HG03159 (cell line): ENCODE data around the gene RIMBP3C.
A peak's percentile ranks its signal among the peaks of the same experiment; 100 is the strongest.
"Not testable (repeated sequence)": the region's sequence is repeated elsewhere in the genome, so short reads cannot be mapped to it uniquely, and the experiment has no call there.

Experiments
- ATAC-seq: cut with Tn5 transposase; IDR thresholded peaks from one replicate; pipeline ENCODE4 v1.9.1; 2021; ENCODE audit warnings: mild to moderate bottlenecking, moderate library complexity; ENCODE audit not compliant: unreplicated experiment

RIMBP3C gene, protein sequence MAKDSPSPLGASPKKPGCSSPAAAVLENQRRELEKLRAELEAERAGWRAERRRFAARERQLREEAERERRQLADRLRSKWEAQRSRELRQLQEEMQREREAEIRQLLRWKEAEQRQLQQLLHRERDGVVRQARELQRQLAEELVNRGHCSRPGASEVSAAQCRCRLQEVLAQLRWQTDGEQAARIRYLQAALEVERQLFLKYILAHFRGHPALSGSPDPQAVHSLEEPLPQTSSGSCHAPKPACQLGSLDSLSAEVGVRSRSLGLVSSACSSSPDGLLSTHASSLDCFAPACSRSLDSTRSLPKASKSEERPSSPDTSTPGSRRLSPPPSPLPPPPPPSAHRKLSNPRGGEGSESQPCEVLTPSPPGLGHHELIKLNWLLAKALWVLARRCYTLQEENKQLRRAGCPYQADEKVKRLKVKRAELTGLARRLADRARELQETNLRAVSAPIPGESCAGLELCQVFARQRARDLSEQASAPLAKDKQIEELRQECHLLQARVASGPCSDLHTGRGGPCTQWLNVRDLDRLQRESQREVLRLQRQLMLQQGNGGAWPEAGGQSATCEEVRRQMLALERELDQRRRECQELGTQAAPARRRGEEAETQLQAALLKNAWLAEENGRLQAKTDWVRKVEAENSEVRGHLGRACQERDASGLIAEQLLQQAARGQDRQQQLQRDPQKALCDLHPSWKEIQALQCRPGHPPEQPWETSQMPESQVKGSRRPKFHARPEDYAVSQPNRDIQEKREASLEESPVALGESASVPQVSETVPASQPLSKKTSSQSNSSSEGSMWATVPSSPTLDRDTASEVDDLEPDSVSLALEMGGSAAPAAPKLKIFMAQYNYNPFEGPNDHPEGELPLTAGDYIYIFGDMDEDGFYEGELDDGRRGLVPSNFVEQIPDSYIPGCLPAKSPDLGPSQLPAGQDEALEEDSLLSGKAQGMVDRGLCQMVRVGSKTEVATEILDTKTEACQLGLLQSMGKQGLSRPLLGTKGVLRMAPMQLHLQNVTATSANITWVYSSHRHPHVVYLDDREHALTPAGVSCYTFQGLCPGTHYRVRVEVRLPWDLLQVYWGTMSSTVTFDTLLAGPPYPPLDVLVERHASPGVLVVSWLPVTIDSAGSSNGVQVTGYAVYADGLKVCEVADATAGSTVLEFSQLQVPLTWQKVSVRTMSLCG (N-terminal part only)

DNA sequence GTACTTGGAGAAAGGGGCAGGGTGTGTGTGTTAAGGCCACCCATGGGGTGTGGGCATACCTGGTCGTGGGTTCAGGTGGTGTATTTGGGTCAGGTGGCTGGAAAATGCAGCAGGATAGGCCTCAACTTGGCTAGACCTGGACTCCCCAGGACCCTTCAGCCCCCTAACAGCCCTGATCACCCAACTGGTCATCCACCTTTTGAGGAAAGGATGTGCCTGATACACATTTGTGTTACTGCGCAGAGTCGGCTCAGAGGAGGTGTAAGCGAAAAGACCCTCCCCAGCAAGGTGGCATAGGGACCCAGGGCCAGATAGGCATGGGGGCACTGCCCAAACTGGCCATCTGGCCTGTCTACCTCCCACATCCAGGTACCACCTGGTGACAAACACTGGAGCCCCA lies at the start of gene RIMBP3C:
RIMBP3C (minus strand) TSS at position 101 of the 400 bp plus-strand sequence. CDS start 485 bp downstream, outside the sequence.
- not testable (repeated sequence) for ATAC-seq

DNA sequence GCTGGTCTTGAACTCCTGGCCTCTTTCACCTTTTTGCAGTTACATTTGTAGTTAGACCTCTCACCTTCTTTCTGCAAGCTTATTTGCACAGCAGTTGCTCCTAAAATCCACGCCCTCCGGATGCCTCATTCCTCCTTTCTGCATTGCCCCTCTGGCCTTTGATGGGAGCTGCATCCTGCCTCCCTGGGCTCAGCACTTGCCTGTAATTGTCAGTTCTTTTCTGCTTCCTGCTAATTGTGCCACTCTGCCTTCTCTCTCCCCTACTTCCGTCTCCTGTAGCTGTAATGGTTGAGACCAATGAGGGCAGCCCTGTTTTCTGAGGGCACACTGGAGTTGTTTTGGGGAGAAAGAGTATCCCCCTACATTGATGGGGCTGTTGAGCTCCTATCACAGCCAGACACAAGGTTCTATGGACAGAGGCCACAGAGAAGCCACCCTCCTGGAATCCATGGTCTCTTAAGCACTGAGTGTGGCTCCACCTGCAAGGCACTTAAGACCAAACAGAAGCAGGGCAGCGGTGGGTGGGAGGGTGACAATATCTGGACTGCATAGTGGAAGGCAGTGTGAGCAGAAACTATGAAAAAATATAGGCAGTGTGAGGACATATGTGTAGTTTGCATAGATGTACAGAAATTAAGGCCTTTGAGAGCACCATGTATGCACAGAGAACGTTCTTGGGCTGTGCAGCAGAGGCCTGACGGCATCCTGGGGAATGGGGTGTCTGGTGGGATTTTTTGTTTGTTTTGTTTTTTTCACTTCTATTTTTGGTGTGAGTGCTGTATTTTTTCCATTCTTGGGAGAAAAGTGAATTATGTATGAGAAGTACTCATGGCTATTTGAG lies 48.0 kb upstream of the RIMBP3C start:
- ATAC-seq = no peak

DNA sequence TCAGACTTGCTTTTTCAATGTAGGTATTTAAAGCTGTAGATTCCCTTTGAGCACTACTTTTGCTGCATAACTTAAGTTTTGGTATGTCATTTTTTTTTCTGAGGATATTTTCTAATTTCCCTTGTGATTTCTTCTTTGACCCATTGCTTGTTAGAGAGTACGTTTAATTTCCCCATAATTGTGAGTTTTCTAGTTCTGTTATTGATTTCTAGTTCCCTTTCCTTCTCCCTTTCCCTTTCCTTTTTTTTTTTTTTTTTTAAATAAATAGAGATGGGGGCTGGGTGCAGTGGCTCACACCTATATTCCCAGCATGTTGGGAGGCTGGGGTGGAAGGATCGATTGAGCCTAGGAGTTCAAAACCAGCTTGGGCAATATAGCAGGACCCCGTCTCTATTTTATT lies 47.0 kb upstream of the RIMBP3C start:
- no peak for ATAC-seq

DNA sequence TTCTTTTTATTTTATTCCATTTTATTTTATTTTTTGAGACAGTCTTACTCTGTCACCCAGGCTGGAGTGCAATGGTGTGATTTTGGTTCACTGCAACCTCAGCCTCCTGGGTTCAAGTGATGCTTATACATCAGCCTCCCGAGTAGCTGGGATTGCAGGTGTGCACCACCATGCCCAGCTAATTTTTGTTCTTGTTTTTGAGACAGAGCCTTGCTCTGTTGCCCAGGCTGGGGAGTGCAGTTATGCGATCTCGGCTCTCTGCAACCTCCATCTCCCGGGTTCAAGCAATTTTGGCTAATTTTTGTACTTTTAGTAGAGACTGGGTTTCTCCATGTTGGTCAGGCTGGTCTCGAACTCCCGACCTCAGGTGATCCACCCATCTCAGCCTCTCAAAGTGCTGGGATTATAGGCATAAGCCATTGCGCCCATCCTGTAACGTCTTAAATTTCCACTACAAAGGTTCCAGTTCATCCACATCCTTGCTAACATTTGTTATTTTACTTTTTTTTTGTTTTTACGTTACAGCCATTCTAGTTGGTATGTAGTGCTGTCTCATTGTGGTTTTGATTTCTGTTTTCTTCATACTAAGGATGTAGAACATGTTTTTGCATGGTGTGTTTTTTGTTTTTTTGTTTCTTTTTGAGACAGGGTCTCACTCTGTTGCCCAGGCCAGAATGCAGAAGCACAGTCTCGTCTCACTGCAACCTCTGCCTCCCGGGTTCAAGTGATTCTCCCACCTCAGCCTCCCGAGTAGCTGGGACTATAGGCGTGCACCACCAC lies 45.3 kb upstream of the RIMBP3C start:
- ATAC-seq = not testable (repeated sequence)

DNA sequence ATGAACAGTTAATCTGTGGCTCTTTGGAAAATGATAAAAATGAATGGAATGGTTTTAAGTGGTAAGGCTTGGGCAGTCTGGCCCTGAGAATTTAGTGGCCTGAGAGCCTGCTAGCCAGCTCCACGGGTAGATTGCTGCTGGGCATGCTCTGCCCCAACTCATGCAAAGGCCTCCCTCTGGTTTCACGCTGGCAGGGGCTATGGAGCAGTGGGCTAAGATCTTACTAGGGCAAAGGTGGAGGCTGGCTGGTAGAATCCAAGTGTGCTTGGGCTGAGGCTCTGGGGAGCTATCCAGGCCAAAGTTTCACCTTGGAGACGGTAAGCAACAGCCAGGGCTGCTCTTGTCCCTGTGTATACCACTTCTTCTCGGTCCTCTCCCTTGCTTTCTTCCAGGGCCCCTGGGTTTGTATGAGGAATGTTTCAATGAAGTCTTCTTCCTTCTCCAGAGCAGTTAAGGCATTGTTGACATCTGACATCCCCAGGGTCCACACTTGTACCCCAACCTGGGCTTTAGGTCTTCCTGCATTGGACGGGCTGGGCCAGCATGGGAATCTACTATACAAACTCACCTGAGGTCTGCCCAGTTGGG lies 43.7 kb upstream of the RIMBP3C start:
- ATAC-seq = no peak

DNA sequence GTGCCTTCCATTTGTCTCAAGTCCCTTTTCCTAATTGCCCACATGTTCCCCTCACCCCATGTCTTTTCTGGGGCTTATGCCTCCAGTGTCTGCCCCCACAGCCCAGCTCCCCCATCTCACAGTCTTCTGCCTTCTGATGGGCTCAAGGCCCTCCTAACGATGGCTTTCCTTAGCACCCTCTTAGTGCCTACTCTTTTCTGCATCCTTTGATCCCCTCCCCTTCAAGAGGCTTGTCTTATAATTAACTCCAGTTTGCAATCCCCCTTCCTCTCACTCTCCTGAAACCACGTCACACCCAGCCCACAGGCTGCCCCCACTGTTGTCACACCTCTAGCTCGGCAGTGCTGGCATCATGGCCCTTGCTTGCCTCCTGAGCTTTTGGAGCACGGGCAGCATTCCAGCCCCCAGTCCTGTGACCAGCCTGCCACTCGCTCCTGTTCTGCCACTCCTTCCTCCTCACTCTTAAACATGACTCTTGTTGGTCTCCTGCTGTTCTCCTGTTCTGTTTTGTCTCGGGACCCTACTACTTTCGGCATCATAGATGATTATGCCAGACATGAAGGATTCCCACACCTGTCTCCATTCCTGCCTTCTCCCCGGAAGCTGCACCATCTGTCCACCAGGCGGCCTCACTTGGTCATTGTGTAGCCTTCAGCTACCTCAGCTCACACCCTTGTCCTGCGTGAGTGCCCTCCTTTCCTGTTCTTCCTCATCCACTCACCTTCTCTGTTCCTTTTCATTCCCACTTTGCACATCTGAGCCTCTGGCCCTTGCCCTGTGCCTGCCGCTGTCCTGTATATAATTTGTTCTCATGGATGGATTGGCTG lies 42.4 kb upstream of the RIMBP3C start:
- ATAC-seq = no peak

DNA sequence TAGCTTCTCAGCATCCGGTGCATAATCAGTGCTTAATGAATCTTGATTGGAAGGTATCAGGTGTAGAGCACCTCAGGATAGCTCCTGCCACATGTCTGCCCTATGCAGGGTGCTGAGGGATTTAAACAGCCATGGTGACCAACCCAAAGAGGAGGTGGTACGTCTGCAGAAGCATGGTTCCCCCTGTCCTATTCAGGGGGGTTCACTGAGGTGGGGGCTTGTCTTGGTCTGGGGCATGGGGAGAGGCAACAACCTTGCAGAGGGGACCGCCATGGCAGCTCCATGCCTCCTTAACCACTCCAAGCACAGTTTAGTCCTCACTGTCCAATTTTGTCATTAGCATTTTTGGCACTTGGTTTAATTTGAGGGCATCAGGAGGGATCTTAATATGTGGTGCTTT lies 41.2 kb upstream of the RIMBP3C start:
- ATAC-seq = no peak

DNA sequence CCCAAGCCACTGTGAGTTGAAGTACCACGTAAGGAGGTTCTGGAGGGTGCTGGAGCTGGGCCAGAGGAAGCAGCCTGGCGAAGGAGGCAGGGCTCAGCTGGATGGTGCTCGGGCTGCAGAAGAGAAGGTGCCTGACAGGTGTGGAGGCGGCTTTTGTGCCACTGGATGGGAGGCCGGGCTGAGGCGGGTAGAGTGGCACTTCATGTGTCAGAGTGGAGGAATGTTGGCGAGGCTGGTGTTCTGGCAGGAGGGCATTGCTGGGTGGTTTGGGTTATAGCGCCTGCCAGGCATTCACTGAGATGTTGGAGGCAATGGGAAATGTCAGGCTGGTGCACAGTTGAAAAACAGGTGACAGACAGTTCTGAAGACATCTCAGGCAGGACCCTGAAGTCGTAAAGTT lies 40.4 kb upstream of the RIMBP3C start:
- no peak for ATAC-seq

DNA sequence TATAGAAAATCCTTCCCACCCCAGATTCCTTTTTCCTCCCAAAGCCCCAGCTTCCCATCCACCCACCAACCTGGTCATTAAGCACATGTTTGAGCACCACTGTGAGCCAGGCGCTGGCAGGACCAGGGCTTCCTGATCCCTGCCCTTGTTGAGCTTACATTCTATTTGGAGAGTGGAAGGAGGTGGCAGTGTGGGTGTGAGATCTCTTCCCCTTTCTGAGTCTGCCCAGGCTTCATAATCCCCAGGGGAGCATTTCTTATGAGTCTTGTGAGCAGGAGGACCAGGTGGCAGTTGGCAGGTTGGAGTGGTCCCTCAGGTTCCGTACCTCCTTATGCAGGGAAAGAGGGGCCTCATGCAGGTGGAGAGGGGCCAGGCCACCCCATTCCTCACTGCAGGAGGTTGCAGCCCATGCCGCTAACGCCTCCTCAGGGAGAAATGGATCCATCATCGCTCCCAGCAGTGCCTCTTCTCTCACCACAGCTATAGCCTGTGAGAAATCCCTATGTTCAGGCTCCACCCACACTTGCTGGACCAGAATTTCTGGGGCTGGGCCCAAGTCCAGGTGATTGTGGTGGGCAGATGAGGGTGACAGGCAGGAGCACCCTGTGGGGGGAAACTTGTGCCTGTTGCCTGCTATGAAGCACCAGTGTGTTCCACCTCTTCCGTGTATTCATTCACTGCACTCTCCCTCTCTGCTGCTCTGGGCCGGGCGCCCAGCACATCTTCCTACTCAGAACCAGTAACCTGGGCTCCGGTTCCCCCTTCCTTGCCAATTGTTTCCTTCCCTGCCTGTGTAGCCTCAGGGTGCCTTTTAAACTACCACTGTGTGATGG lies 39.8 kb upstream of the RIMBP3C start:
- ATAC-seq = no peak

DNA sequence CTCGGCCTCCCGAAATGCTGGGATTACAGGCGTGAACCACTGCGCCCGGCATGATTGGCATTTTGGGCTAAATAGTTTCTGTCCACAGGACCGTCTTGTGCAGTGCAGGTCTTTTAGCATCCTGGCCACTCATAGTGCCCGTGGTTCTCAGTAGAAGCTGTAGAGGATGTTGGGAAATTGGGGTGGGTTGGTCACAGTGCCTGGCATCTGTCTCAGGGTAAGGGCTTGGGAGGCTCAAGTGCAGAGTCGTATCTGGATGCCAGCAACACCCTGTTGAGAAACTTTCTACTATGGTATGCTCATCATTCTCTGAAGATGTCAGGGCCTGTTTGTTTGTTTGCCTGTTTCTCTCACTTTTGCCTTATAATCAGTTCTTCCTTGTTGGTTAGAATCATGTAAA lies 38.1 kb upstream of the RIMBP3C start:
- ATAC-seq = no peak

DNA sequence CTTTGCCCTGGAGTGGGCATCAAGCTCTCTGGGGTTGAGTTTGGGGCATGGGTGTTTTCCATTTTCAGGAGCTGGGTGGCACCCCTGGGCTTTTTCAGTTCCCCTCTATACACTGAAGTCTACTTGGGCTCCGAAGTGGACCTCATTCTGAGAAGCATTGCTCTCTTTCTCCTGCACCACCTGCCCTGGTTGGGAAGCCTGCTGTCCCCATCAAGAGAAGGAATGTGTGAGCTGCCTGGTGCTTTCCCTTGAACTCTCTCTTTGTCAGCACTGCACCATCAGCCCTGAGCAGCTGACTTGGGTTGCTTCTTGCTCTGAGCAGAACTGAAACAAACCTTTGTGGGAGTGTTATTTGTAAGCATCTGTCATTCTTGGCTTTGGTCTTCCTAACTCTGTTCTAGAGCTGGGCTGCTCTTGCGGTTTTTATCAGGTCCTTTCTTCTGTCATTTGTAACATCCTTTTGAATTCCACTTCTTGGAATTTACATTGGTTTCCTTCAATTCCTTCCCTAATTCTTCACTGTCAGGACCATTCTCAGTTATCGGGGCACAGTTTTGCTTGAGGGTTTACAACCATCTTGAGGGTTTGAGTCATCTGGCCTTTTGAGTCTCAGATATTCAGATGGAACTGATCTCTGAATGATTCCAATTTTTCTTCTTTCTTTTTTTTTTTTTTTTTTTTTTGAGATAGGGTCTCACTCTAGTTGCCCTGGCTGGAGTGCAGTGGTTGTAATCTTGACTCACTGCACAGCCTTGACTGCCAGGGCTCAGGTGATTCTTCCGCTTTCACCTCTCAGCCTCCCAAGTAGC lies 36.7 kb upstream of the RIMBP3C start:
- peak; percentile 81 for ATAC-seq

DNA sequence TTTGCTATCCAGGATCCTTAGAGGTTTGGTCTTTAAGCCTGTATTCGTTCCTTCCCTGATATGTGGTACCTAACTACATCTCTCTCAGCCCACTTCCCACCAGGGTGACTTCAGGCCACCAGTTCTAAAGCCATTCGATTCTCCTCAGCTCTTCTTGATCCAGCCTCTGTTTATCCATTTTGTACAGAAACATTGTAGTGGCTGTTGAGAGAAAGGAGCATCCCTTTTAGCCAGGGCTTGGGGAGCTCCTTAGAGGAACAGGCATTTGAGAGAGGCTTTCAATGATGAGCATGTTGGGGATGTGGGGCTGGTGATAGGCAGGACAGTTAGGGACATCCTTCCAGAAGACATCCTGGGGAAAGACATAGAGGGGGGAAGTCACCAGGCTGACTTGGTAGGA lies 34.1 kb upstream of the RIMBP3C start:
- no peak for ATAC-seq

DNA sequence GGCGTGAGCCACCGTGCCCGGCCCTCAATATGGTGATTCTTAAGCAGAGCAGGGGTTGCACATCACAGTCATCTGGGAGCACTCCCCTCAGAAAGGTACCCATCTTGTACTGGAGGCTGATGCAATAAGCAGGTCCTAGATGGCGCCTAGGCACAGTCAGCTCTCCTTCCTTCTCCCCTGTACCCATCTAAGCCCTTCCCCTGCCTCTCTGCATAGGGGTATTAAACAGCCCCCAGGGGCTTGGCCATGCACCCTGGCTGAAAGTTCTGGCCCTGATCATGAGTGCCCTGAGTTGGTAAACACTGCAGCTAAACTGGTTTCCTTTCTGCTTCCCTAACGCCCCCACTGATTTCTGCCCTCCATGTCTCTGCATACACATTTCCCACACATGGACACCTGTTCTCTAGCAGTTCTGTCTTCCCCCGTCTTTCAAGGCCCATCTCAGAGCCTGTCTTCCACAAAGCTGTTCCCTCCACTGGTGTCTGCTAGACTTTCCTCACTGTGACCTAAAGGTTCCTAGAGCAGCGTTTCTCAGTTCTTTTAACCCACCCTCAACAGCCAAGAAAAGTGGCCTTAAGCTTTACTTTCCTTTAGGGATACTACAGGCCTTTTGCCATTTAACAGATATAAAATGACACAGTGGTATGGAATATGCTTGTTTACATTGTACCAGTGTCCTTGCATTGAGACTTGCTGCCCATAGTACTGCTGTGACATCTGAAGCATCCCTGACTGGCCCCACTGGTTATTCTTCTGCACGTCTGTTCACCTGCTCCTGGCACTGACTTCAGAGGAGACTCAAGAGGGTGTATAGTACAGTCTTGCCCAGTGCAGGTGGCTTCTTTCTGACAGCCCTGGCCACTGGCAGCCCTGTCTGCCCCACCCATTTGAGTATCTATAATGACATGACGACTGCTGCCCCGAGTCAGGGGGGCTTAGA lies 31.8 kb upstream of the RIMBP3C start:
- no peak for ATAC-seq

DNA sequence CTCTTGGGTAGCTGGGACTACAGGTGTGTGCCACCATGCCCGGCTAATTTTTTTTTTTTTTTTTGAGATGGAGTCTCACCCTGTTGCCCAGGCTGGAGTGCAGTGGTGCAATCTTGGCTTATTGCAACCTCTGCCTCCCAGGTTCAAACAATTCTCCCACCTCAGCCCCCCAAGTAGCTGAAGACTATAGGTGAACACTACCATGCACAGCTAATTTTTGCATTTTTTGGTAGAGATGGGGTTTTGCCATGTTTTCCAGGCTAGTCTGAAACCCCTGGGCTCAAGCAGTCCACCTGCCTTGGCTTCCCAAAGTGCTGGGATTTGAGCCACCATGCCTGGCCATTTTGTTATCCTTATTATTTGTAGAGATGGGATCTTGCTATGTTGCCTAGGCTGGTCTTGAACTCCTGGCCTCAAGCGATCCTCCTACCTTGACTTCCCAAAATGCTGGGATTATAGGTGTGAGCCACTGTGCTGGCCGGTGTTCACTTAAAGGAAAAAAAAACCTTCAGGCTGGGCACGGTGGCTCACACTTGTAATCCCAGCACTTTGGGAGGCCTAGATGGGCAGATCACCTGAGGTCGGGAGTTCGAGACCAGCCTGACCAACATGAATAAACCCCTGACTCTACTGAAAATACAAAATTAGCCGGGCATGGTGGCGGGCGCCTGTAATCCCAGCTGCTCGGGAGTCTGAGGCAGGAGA lies 29.9 kb upstream of the RIMBP3C start:
- not testable (repeated sequence) for ATAC-seq

DNA sequence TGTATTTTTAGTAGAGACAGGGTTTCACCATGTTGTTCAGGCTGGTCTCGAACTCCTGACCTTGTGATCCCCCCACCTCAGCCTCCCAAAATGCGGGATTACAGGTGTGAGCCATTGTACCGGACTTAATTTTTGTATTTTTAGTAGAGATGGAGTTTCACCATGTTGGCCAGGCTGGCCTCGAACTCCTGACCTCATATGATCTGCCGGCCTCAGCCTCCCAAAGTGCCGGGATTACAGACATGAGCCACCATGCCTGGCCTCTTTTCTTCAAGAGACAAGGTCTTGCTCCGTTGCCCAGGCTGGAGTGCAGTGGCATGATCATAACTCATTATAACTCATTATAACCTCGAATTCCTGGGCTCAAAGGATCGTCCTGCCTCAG lies 29.4 kb upstream of the RIMBP3C start:
- ATAC-seq = not testable (repeated sequence)
